DND-41 (cell line): Measurements from ENCODE around the gene USP34.

Source experiments
- CTCF ChIP-seq: IDR thresholded peaks from 2 replicates; pipeline ENCODE4 v1.5.1; 2012; ENCODE audit warnings: borderline replicate concordance, low read length, moderate library complexity, mild to moderate bottlenecking; ENCODE audit not compliant: poor library complexity, severe bottlenecking; ENCODE audit errors: extremely low read depth
- EZH2 ChIP-seq: IDR thresholded peaks from 3 replicates; pipeline ENCODE4 v1.6.1; 2012; ENCODE audit warnings: borderline replicate concordance, low read depth, mild to moderate bottlenecking, moderate library complexity, low read length, inconsistent platforms; ENCODE audit not compliant: severe bottlenecking

- TF ChIP-seq CTCF = no peak
- TF ChIP-seq EZH2 = no peak
Observed at GRCh38 chr2:61327173-61327572, 143.7 kb downstream of the USP34 start.
